Uterus (tissue), 2 donors: ENCODE data around the gene PRR19.

Experiments
- POLR2A ChIP-seq, 2 donors: fragments of 450-650 bp; IDR thresholded peaks; one replicate each; pipeline ENCODE4 v1.6.1; 2016; ENCODE audit warnings: antibody characterized with exemption in 2 of 2, mild to moderate bottlenecking in 1 of 2, moderate library complexity in 1 of 2
- TF ChIP-seq, protein P1 (sequence below), 4 experiments: fragments of 200-600 bp in 2 of 4; fragments of 450-650 bp in 2 of 4; sonication (generic) in 2 of 4; IDR thresholded peaks; one replicate each; pipeline ENCODE4 v1.5.1; 2016 to 2019; ENCODE audit warnings: antibody characterized with exemption in 4 of 4, mild to moderate bottlenecking in 2 of 4, moderate library complexity in 1 of 4

DNA sequence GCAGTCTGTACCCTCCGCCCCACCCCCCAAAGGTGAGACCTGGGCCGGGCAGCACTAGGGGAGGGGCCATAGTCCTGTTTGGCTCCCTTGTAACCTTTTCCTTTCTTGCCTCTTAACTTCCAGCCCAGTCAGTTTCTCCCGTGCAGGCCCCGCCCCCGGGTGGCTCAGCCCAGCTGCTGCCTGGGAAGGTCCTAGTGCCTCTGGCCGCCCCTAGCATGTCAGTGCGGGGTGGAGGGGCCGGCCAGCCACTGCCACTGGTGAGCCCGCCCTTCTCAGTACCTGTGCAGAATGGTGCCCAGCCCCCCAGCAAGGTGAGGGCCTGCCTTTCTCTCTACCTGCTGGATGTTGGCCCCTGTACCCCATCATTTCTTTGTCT lies 10.5 kb upstream of the PRR19 start:
- TF ChIP-seq, protein P1, sequence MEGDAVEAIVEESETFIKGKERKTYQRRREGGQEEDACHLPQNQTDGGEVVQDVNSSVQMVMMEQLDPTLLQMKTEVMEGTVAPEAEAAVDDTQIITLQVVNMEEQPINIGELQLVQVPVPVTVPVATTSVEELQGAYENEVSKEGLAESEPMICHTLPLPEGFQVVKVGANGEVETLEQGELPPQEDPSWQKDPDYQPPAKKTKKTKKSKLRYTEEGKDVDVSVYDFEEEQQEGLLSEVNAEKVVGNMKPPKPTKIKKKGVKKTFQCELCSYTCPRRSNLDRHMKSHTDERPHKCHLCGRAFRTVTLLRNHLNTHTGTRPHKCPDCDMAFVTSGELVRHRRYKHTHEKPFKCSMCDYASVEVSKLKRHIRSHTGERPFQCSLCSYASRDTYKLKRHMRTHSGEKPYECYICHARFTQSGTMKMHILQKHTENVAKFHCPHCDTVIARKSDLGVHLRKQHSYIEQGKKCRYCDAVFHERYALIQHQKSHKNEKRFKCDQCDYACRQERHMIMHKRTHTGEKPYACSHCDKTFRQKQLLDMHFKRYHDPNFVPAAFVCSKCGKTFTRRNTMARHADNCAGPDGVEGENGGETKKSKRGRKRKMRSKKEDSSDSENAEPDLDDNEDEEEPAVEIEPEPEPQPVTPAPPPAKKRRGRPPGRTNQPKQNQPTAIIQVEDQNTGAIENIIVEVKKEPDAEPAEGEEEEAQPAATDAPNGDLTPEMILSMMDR (IDR thresholded peaks at IDR 0.05) = no peak
- no peak for TF ChIP-seq POLR2A (IDR thresholded peaks at IDR 0.05)
